GM23248 (cell line): ENCODE data around the gene PLSCR3. TPM values are rescaled to one million over a fixed set of nuclear protein-coding genes. Genes with fewer than 3 reads are reported as not detected.

ENCODE experiments used
- DNase-seq: peaks from one replicate; pipeline ENCODE4 v3.0.0-alpha.2; 2015
- H2AFZ ChIP-seq: fragments of 200-600 bp; sonication (generic); 2 replicates; pipeline ENCODE4 v1.6.1; 2016; ENCODE audit warnings: antibody characterized with exemption
- H3F3A ChIP-seq: fragments of 200-600 bp; sonication (generic); 2 replicates; pipeline ENCODE4 v1.6.1; 2016; ENCODE audit warnings: mild to moderate bottlenecking, antibody characterized with exemption, mixed run types; ENCODE audit not compliant: insufficient read depth
- H3K27ac ChIP-seq: fragments of 200-600 bp; sonication (generic); 2 replicates; pipeline ENCODE4 v1.5.1; 2016; ENCODE audit warnings: mild to moderate bottlenecking
- H3K27me3 ChIP-seq: fragments of 200-600 bp; sonication (generic); replicated peaks from 2 replicates; pipeline ENCODE4 v1.6.1; 2016; ENCODE audit warnings: mild to moderate bottlenecking; ENCODE audit not compliant: insufficient read depth
- H3K36me3 ChIP-seq: fragments of 200-600 bp; sonication (generic); 2 replicates; pipeline ENCODE4 v1.6.1; 2016; ENCODE audit warnings: low read depth, mild to moderate bottlenecking
- H3K4me1 ChIP-seq: fragments of 200-600 bp; sonication (generic); 2 replicates; pipeline ENCODE4 v1.6.1; 2016; ENCODE audit warnings: mild to moderate bottlenecking; ENCODE audit not compliant: insufficient read depth
- H3K4me2 ChIP-seq: fragments of 200-600 bp; sonication (generic); one replicate; pipeline ENCODE4 v1.6.1; 2016; ENCODE audit warnings: mild to moderate bottlenecking; ENCODE audit not compliant: unreplicated experiment
- H3K4me3 ChIP-seq: fragments of 200-600 bp; sonication (generic); 2 replicates; pipeline ENCODE4 v1.5.1; 2016; ENCODE audit warnings: mild to moderate bottlenecking
- H3K79me2 ChIP-seq: fragments of 200-600 bp; sonication (generic); 2 replicates; pipeline ENCODE4 v1.6.1; 2016; ENCODE audit warnings: mild to moderate bottlenecking; ENCODE audit not compliant: insufficient read depth
- H3K9ac ChIP-seq: fragments of 200-600 bp; sonication (generic); 2 replicates; pipeline ENCODE4 v1.6.1; 2016; ENCODE audit warnings: mild to moderate bottlenecking
- H3K9me2 ChIP-seq: fragments of 200-600 bp; sonication (generic); 2 replicates; pipeline ENCODE4 v1.6.1; 2016; ENCODE audit warnings: mixed run types, mild to moderate bottlenecking, moderate library complexity; ENCODE audit not compliant: insufficient read depth
- H3K9me3 ChIP-seq: fragments of 200-600 bp; sonication (generic); one replicate; pipeline ENCODE4 v1.6.1; 2017; ENCODE audit warnings: low read depth
- H4K20me1 ChIP-seq: fragments of 200-600 bp; sonication (generic); 2 replicates; pipeline ENCODE4 v1.6.0; 2016; ENCODE audit not compliant: insufficient read depth
- EZH2 ChIP-seq: fragments of 200-600 bp; sonication (generic); IDR thresholded peaks from 2 replicates; pipeline ENCODE4 v1.6.1; 2018; ENCODE audit warnings: antibody characterized with exemption, mild to moderate bottlenecking; ENCODE audit not compliant: insufficient read depth, poor library complexity, severe bottlenecking
- EZH2phosphoT487 ChIP-seq: fragments of 200-600 bp; sonication (generic); IDR thresholded peaks from 2 replicates; pipeline ENCODE4 v1.6.1; 2018; ENCODE audit warnings: antibody characterized with exemption, moderate library complexity, mild to moderate bottlenecking, low read depth; ENCODE audit not compliant: insufficient read depth
- WGBS, 2 experiments: methylation state at CpG; one replicate each; pipeline ENCODE4 v1.1.6; 2015 to 2017; ENCODE audit warnings: low lambda C conversion rate in 2 of 2, low coverage in 1 of 2; ENCODE audit errors: missing lambda C conversion rate in 2 of 2; 5-methylcytosine and 5-hydroxymethylcytosine counted together
- in situ Hi-C: fragments of 300-500 bp; cut with MboI; formaldehyde crosslinking; loops from 2 replicates; pipeline ENCODE4 v1.15.0; 2020
- polyA plus RNA-seq: library from polyadenylated mRNA; unstranded; fragments of >200 nt; fragmentation: Nextera tagmentation; extraction: Ambion mirVana; gene quantifications from 2 replicates; pipeline ENCODE4 v1.2.1, GENCODE V29; 2016
- total RNA-seq: library from RNA; depleted of rRNA; stranded (reverse); fragments of >200 nt; shearing (Covaris generic); gene quantifications from 2 replicates; pipeline ENCODE4 v1.2.3, GENCODE V29; 2014

Gene PLSCR3
- total and polyA plus RNA-seq, 2 experiments from 2014 or later: 73.9 to 136 TPM

DNA sequence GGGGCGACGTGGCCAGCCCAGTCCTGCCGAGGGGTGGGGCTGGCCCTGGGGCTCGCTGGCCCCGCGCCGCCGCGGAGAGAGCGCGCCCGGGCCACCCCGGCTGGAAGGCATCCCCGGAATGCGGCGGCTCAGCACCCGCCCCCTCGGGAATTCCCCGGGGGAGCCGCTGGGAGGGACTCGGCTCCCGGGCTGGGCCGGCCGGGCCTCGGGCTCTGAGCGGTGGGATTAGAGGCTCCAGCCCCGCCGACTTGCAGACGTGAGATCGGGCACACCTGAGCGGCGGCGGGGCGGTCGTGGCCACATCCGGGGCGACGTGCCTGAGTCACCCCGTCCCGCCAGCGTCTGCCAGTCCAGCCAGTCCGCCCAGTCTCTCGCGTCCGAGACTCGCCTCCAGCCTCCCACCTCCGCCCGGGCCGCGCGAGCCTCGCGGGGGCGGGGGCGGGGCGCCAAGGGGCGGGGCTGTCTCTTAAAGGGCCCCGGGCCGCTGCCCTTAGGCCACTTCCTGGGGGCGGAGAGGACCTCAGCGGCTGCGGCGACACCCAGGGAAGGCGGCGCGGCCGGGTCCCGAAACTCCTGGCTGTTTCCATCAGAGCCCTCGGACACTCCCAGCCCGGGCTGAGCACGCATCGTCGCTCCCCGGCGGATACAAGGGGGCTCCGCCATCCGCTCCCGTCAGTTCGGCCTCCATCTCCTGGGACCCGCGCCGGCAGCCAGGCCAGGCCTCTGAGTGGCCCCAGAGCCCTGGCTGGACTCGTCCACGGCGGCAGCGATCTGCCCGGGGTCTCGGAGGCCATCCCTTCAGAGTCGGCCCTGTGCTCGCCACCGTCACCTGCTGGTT is 42.4 kb downstream of the PLSCR3 start, which contains the start of gene KCTD11:
Gene KCTD11, plus strand, starts transcription at position 498 of the 838 bp plus-strand sequence.
- no peaks in the 10 kb centered on the region for H3K9me2 ChIP-seq
- H3K27ac ChIP-seq: peak within 1 kb of the TSS; percentile 100
- 1 to 2% methylated on average over 50 to 82 of the region's 91 CpGs for WGBS, 2 experiments
- peak within 1 kb of the TSS; percentile 98 for H3K4me3 ChIP-seq
- in situ Hi-C loops: no loop called here
- H3F3A ChIP-seq: peaks cover 17% of the 10 kb centered on the region
- no peaks in the 10 kb centered on the region for H3K9me3 ChIP-seq
- peak within 1 kb of the TSS; percentile 66 for H2AFZ ChIP-seq
- no peaks in the 10 kb centered on the region for H4K20me1 ChIP-seq
- TF ChIP-seq EZH2phosphoT487 (no peak), EZH2 (no peak)
- H3K9ac ChIP-seq: peak within 1 kb of the TSS; percentile 100
- no peaks in the 10 kb centered on the region for H3K36me3 ChIP-seq
- peaks cover 37% of the 10 kb centered on the region for H3K4me1 ChIP-seq
- peak; percentile 96 for DNase-seq
- peaks cover 38% of the 10 kb centered on the region for H3K79me2 ChIP-seq
- no peaks in the 10 kb centered on the region for H3K27me3 ChIP-seq
- peak within 1 kb of the TSS; percentile 97 for H3K4me2 ChIP-seq

DNA sequence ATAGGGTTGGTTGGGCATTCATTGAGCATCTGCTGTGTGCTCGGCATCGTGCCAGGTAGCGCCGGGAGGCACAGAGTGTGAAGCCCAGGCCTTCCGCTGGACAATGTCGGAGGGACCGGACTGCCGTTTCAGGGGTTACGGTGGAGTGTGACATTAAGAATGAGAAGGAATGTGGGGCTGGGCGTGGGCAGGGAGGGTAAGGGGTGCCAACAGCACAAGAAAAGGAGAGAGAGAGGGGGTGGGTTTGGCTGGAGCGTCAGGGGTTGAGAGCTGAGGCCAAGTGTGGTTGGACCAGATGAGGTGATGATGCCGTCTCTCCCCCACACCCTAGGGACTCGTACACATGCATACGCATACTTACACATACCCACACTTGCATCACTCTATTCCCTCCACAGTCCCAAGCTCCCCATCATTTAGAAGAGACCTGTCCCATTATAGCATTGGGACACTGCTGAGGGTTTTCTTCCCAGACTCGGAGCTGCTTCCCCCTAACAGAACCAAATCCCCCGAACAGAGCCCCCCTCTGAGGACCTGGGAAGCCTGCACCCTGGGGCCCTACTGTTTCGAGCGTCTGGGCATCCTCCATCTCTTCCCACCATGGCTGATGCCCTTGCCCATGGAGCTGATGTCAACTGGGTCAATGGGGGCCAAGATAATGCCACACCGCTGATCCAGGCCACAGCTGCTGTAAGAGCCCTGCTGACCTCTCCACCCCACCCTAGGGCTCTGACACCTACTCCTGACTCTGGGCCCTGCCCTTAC is 45.7 kb downstream of the PLSCR3 start:
- Histone ChIP-seq H3K9me2 (no peaks in the 10 kb centered on the region), H3K4me1 (peaks cover 21% of the 10 kb centered on the region), H3K27ac (0 out of 2 replicates have a peak overlapping the region, but pooled peaks have one; percentile 76), H3K4me3 (no peak overlapping the region), H3F3A (peaks cover 7% of the 10 kb centered on the region), H3K27me3 (peaks cover 4% of the 10 kb centered on the region; the same call in 1 of the 2 replicates), H2AFZ (no peak overlapping the region), H3K36me3 (no peaks in the 10 kb centered on the region), H3K9ac (peak overlapping the region; percentile 71; the same call in 1 of the 2 replicates), H3K9me3 (no peaks in the 10 kb centered on the region), H4K20me1 (no peaks in the 10 kb centered on the region), H3K4me2 (peak overlapping the region; percentile 82), H3K79me2 (peaks cover 24% of the 10 kb centered on the region)
- in situ Hi-C loops: no loop called here
- TF ChIP-seq EZH2 (no peak), EZH2phosphoT487 (no peak)
- DNase-seq: peak; percentile 78
- WGBS, 2 experiments: 38 to 39% methylated on average over 17 to 19 of the region's 19 CpGs

DNA sequence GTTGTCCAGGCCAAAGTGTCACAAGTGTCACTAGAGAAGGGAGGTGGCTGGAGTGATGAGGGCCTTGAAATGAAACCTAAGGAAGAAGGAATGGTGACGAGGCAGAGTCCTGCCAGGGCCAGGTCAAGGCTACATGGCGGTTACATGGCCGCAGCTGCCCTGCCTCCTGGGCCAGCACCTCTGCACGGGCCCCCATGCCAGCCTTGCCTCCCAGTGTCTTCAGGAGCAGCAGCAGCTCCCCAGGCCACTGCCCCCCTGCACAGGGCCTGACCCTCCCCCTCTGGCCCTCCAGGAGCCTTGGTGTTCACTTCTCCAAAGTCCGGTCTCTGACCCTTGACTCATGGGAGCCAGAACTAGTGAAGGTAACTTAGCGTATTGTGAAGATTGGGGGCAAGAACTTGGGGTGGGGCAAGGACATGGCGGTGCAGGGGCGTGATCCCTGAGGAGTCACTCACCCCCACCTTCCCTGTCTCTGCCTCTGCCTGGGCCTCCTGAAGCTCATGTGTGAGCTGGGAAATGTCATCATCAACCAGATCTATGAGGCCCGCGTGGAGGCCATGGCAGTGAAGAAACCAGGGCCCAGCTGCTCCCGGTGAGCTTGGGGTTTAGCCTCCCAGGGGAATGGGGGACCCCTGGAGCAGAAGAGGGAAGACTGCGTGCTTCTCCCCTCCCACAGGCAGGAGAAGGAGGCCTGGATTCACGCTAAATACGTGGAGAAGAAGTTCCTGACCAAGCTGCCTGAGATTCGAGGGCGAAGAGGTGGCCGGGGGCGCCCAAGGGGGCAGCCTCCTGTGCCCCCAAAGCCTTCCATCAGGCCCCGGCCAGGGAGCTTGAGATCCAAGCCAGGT is 46.5 kb downstream of the PLSCR3 start:
- Histone ChIP-seq H3K4me2 (no peak overlapping the region), H3F3A (peaks cover 6% of the 10 kb centered on the region; the same call in 1 of the 2 replicates), H3K9me2 (no peaks in the 10 kb centered on the region), H3K36me3 (no peaks in the 10 kb centered on the region), H3K4me3 (no peak overlapping the region), H4K20me1 (no peaks in the 10 kb centered on the region), H2AFZ (no peak overlapping the region), H3K4me1 (peaks cover 17% of the 10 kb centered on the region), H3K9me3 (no peaks in the 10 kb centered on the region), H3K27ac (0 out of 2 replicates have a peak overlapping the region, but pooled peaks have one; percentile 13), H3K9ac (peak overlapping the region; percentile 6; the same call in 1 of the 2 replicates), H3K79me2 (peaks cover 16% of the 10 kb centered on the region), H3K27me3 (peaks cover 4% of the 10 kb centered on the region; the same call in 1 of the 2 replicates)
- 57 to 60% methylated on average over 17 to 19 of the region's 19 CpGs for WGBS, 2 experiments
- peak; percentile 53 for DNase-seq
- in situ Hi-C loops: no loop called here
- TF ChIP-seq EZH2phosphoT487 (no peak), EZH2 (no peak)
